Prostate gland (tissue), 2 donors: Measurements from ENCODE around the gene GPD1L.

Source experiments
- POLR2A ChIP-seq: fragments of 450-650 bp; IDR thresholded peaks from one replicate; pipeline ENCODE4 v1.6.1; 2016; ENCODE audit warnings: antibody characterized with exemption, mild to moderate bottlenecking
- TF ChIP-seq, protein P1 (sequence below), 4 experiments: fragments of 200-600 bp in 2 of 4; fragments of 450-650 bp in 2 of 4; sonication (generic) in 2 of 4; IDR thresholded peaks; 1 replicate in 3 of 4; 2 replicates in 1 of 4; pipeline ENCODE4 v1.5.1; 2016 to 2019; ENCODE audit warnings: antibody characterized with exemption in 4 of 4, mild to moderate bottlenecking in 2 of 4, moderate library complexity in 2 of 4

DNA sequence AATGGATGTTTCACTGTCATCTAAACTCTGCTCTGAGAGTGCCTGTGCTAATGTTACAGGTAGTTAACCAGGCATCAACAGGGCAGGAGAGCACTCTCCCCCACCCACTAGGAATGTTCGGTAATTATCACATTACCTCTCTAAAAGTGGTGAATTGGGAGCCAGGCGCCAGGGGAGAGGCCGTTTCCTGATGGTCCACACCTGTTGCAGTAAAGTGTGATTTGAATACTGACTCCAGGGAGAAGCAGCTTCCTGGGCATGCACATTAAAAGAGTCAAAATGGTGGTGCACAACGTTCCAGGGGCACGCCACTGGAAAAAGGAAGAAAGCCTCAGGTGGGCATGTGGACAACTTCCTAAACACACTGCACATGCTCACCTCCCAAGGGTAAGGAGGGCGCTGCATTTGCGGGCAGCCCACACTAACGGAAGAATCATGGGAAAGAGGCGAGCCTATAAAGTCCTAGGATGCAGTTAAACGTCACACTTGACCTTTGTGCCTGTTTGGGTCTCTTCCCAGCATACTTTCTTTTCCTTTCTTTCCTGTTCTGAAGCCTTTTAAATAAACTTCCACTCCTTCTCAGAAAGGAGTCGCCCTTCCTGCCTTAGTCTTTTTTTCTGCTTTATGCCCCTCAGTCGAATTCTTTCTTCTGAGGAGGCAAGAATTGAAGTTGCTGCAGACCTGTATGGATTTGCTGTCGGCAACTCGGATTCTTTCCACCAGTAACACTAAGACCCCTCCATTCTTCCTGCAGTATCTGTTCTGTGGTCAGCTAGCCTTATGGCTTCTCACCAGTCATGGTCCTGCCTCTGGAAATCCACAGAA lies 28.9 kb upstream of the GPD1L start:
- TF ChIP-seq, protein P1, sequence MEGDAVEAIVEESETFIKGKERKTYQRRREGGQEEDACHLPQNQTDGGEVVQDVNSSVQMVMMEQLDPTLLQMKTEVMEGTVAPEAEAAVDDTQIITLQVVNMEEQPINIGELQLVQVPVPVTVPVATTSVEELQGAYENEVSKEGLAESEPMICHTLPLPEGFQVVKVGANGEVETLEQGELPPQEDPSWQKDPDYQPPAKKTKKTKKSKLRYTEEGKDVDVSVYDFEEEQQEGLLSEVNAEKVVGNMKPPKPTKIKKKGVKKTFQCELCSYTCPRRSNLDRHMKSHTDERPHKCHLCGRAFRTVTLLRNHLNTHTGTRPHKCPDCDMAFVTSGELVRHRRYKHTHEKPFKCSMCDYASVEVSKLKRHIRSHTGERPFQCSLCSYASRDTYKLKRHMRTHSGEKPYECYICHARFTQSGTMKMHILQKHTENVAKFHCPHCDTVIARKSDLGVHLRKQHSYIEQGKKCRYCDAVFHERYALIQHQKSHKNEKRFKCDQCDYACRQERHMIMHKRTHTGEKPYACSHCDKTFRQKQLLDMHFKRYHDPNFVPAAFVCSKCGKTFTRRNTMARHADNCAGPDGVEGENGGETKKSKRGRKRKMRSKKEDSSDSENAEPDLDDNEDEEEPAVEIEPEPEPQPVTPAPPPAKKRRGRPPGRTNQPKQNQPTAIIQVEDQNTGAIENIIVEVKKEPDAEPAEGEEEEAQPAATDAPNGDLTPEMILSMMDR (IDR thresholded peaks at IDR 0.05): no peak
- TF ChIP-seq POLR2A: no peak
